Tibial nerve (tissue), 4 donors: ENCODE data around the gene CCNF. TPM values are rescaled to one million over a fixed set of nuclear protein-coding genes. Genes with fewer than 3 reads are reported as not detected.

Experiments
- DNase-seq, 2 donors: peaks; one replicate each; pipeline ENCODE4 v3.0.0-alpha.2; 2019; ENCODE audit warnings: low spot score in 2 of 2
- H3K27ac ChIP-seq, 4 donors: fragments of 200-600 bp; sonication (generic) in 3 of 4; one replicate each; pipeline ENCODE4 v1.5.1; 2017 to 2019; ENCODE audit warnings: mild to moderate bottlenecking in 1 of 4
- H3K27me3 ChIP-seq, 2 donors: fragments of 200-600 bp; sonication (generic) in 1 of 2; one replicate each; pipeline versions ENCODE4 v1.5.1 to v1.6.0; 2017 to 2019
- H3K36me3 ChIP-seq, 3 donors: fragments of 200-600 bp; sonication (generic); one replicate each; pipeline ENCODE4 v1.5.1; 2018 to 2019
- H3K4me1 ChIP-seq, 4 donors: fragments of 200-600 bp; sonication (generic) in 3 of 4; one replicate each; pipeline ENCODE4 v1.5.1; 2017 to 2019
- H3K4me3 ChIP-seq, 4 donors: fragments of 200-600 bp; sonication (generic) in 3 of 4; one replicate each; pipeline ENCODE4 v1.5.1; 2017 to 2019; ENCODE audit warnings: mild to moderate bottlenecking in 1 of 4, moderate library complexity in 1 of 4
- H3K9me3 ChIP-seq, 4 donors: fragments of 200-600 bp; sonication (generic) in 3 of 4; one replicate each; pipeline ENCODE4 v1.5.1; 2017 to 2019
- CTCF ChIP-seq, 5 experiments: fragments of 200-600 bp in 3 of 5; fragments of 450-650 bp in 2 of 5; sonication (generic) in 3 of 5; IDR thresholded peaks; one replicate each; pipeline ENCODE4 v1.5.1; 2016 to 2019; ENCODE audit warnings: antibody characterized with exemption in 5 of 5, mild to moderate bottlenecking in 3 of 5, moderate library complexity in 2 of 5
- EP300 ChIP-seq, 2 donors: sonication (generic); formaldehyde crosslinking; IDR thresholded peaks; one replicate each; pipeline ENCODE4 v1.6.1; 2017; ENCODE audit warnings: antibody characterized with exemption in 2 of 2, mild to moderate bottlenecking in 1 of 2
- POLR2A ChIP-seq, 2 donors: fragments of 450-650 bp; IDR thresholded peaks; one replicate each; pipeline ENCODE4 v1.6.1; 2017; ENCODE audit warnings: antibody characterized with exemption in 2 of 2, mild to moderate bottlenecking in 2 of 2, moderate library complexity in 2 of 2
- WGBS, 2 donors: methylation state at CpG; one replicate each; pipeline ENCODE4 v1.1.5; 2018; 5-methylcytosine and 5-hydroxymethylcytosine counted together
- total RNA-seq, 4 donors: library from RNA; depleted of rRNA; stranded (reverse); fragments of >200 nt; gene quantifications; one replicate each; pipeline ENCODE4 v1.1.0, GENCODE V29; 2016

CCNF gene
- total RNA-seq, 4 donors from 2014 or later: 1.6 to 3.0 (median 2.0) TPM

- DNase-seq: no peak
- Histone ChIP-seq H3K27me3 (no peaks in the 10 kb centered on the region), H3K4me3 (no peak overlapping the region), H3K36me3 (peaks cover 0 to 7% (median 0%) of the 10 kb centered on the region in 3 donors), H3K9me3 (no peaks in the 10 kb centered on the region), H3K4me1 (peaks cover 0 to 27% (median 7%) of the 10 kb centered on the region in 4 donors), H3K27ac (no peak overlapping the region)
- TF ChIP-seq CTCF (IDR thresholded peaks at IDR 0.05) (no peak), EP300 (IDR thresholded peaks at IDR 0.05) (no peak), POLR2A (IDR thresholded peaks at IDR 0.05) (no peak)
- 81 to 82% methylated on average over 11 to 12 of the region's 12 CpGs for WGBS, 2 donors
Observed at GRCh38 chr16:2480948-2481347, 51.7 kb downstream of the CCNF start.

- TF ChIP-seq CTCF (IDR thresholded peaks at IDR 0.05) (no peak), POLR2A (IDR thresholded peaks at IDR 0.05) (no peak), EP300 (IDR thresholded peaks at IDR 0.05) (no peak)
- H3K27me3 ChIP-seq: no peaks in the 10 kb centered on the region
- WGBS, 2 donors: 65 to 71% methylated on average over 7 of the region's 7 CpGs
Observed at GRCh38 chr16:2481676-2482075, 52.4 kb downstream of the CCNF start.

DNA sequence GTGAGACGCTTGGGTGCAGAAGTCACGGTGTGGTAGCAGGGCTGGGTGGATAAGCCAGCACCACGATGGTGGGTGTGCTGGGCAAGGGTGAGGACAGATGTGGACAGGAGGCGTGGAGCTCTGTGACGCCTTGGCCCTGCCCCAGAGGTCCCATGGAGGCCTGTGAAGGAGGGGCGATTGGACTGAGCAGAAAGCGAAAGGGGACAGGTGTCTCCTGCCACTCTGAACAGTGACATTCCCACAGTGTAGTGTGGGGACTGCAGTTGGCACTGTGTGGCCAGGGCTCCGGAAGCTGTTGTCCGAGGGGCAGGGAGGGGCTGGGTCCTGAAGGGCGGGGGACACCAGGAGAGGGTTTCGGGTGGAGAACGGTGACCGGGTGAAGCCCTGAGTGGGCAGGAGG lies 53.0 kb downstream of the CCNF start:
- no peak for TF ChIP-seq POLR2A (IDR thresholded peaks at IDR 0.05)
- TF ChIP-seq EP300 (IDR thresholded peaks at IDR 0.05): no peak
- H3K27me3 ChIP-seq: no peaks in the 10 kb centered on the region
- 67 to 76% methylated on average over 13 of the region's 13 CpGs for WGBS, 2 donors
- peak overlapping the region in 2 of 4 donors; percentile 36 to 61 for H3K27ac ChIP-seq
- peaks cover 0 to 7% (median 0%) of the 10 kb centered on the region in 3 donors for H3K36me3 ChIP-seq
- peaks cover 0 to 34% (median 7%) of the 10 kb centered on the region in 4 donors for H3K4me1 ChIP-seq
- no peak for DNase-seq
- H3K4me3 ChIP-seq: peak overlapping the region in 1 of 4 donors; percentile 33
- no peaks in the 10 kb centered on the region for H3K9me3 ChIP-seq

More at GRCh38 chr16:2481676-2482075, 52.4 kb downstream of the CCNF start:
- H3K9me3 ChIP-seq: no peaks in the 10 kb centered on the region
- no peak overlapping the region for H3K27ac ChIP-seq
- no peak overlapping the region for H3K4me3 ChIP-seq
- peaks cover 0 to 30% (median 5%) of the 10 kb centered on the region in 4 donors for H3K4me1 ChIP-seq
- DNase-seq: no peak
- H3K36me3 ChIP-seq: peaks cover 0 to 7% (median 0%) of the 10 kb centered on the region in 3 donors

DNA sequence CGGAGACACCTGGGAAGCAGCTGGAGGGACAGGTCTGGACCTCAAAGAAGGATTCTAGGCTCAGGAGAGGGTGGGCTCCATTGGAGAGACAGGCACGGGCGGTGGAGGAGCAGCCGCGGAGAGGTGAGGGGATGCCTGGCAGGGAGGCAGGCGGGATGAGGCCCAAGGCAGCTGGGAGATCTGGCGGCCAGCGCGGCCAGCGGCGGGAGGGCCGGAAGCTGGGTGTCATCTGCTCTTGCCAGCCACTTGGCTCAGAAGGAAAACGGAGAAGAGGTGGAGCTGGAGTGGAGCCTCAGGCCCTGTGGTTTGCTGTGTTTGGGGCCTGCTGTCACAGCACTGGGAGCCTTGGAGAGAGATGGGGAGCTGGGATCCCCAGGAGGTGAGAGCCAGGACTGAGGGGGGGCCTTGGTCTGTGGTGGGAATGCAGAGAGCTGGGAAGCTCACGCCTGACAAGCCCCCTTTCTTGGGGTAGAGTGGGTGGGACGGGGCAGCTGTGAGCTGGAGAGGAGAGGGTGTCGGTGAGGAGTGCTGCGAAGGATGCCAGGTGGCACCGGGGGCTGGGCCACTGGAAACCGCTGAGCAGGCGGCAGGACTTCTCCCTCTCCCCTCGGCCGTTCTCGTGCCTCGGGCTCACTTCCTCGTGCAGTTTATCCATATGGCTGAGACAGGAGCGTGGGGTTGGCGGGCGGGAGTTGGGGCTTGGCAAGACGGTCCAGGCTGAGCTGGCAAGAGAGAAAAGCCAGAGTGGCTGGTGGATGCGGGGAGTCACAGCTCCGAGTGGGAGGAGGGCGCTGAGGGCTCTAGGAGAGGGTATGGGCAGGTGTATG lies 53.7 kb downstream of the CCNF start:
- Histone ChIP-seq H3K27me3 (no peaks in the 10 kb centered on the region), H3K4me1 (peaks cover 0 to 40% (median 9%) of the 10 kb centered on the region in 4 donors), H3K27ac (peak overlapping the region in 3 of 4 donors; percentile 23 to 70 (median 61)), H3K4me3 (peak overlapping the region in 2 of 4 donors; percentile 21 to 33), H3K9me3 (no peaks in the 10 kb centered on the region), H3K36me3 (peaks cover 0 to 7% (median 0%) of the 10 kb centered on the region in 3 donors)
- WGBS, 2 donors: 52 to 57% methylated on average over 32 of the region's 32 CpGs
- TF ChIP-seq CTCF (IDR thresholded peaks at IDR 0.05) (no peak), EP300 (IDR thresholded peaks at IDR 0.05) (peak in 1 of 2 donors; percentile 30), POLR2A (IDR thresholded peaks at IDR 0.05) (no peak)
- DNase-seq: peak; percentile 55 to 59

DNA sequence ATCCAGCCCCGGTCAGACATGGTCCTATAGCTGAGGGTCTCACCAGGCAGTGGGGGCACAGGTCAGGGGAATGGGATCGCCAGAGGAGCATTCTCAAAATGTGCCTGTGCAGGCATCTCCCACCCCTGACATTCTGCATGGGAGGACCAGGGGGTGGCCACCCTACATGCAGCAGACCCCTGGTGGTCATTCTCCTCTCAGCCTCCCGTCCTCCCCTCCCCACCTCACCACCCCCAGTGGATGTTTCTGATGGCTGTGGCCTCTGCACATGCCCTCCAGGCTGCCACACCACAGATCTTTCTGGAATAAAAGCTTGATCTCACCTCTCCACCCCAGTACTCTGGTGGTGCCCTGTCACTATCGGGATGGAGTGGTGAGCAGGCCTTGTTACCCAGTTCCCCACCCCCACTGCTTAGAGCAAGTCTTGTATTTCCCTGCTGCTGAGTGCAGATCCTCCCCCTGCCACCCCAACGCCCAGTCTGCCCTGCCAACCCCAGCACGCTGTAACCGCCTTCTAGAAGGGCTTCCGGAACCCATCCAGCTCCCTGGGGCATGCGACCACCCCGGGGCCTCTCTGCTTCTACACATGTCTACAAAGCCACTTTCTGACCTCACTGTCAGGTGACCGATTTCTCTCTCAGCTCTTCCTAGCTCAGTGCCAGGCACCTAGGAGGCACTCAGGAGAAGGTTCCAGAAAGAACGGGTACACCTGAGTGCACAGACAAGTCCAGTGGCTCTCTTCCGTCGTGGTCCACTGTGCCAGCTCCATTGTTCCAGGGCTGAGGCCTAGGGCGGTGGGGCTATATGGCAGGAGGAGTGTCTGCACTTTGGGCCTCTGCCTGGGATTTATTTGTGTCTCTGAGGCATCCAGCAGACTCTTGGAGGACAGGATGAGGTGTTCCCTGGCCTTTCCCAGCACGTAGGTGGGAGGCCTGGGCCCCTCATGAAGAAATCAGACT lies 55.0 kb downstream of the CCNF start:
- Histone ChIP-seq H3K9me3 (no peaks in the 10 kb centered on the region), H3K27ac (no peak overlapping the region), H3K27me3 (no peaks in the 10 kb centered on the region), H3K36me3 (peaks cover 0 to 5% (median 0%) of the 10 kb centered on the region in 3 donors), H3K4me1 (peaks cover 0 to 40% (median 9%) of the 10 kb centered on the region in 4 donors), H3K4me3 (no peak overlapping the region)
- no peak for DNase-seq
- no peak for TF ChIP-seq POLR2A (IDR thresholded peaks at IDR 0.05)
- TF ChIP-seq EP300 (IDR thresholded peaks at IDR 0.05): no peak
- TF ChIP-seq CTCF (IDR thresholded peaks at IDR 0.05): no peak
- 84 to 90% methylated on average over 16 of the region's 16 CpGs for WGBS, 2 donors
